COLO668 (cell line): ENCODE measurements around the gene MAPK10.
"Not testable (repeated sequence)": the region's sequence is repeated elsewhere in the genome, so short reads cannot be mapped to it uniquely, and the experiment has no call there.

Source experiments
- DNase-seq: peaks from one replicate; lab custom pipeline; 2025; ENCODE audit not compliant: unreplicated experiment; lab: John Stamatoyannopoulos, UW

MAPK10 gene

DNA sequence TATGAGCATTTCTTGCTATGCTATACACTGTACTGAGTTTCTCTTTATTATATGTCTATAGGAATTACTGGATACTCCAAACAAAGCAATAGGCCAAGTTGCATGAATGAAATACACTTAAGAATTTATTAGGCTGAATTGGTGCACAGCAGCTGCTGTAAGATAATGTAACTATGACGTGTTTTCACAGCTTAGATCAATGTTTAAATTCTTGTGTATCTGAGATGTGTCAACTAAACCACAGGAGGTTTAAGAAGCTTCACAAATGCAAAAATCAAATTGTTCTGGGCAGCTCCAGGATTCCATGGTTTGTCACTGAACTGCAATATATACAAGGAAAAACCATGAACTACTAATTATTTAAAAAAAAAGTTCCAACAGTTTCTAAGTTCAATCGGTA is 156.7 kb downstream of the MAPK10 start:
- DNase-seq: no peak

DNA sequence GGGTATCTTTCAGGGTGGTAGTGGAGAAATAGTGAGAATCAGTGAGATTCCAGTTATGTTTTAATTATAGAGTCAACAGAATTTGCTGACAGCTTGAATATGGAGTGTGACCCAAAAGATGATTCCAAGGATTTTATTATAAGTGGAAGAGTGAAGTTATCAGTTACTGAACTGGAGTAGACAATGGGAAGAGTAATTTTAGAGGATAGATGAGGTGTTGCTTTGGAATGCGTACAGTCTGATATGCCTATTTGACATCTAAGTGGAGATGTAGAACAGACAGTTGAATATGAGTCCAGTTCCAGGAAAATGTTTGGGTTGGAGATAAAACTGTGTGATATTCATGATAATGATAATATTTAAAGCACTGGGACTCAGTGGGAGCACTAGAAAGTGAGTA is 174.2 kb downstream of the MAPK10 start:
- no peak for DNase-seq

DNA sequence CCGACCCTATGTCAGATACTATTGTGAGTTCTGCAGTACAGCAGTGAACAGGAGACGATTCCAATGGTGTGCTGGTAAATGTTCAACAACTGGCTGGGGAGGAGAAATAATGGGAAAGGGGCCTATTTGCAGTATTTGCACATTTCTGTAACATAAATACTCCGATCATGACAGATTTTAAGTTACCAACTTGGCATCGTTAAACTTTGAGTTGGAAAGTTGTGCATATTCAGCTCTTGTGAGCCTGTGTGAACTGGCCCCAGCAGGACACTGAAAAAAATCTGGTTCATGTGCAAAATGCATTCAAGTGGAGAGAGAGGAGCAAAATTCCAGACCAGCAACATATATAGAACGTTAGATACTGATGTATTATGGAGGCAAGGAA is 175.0 kb downstream of the MAPK10 start:
- DNase-seq: no peak

DNA sequence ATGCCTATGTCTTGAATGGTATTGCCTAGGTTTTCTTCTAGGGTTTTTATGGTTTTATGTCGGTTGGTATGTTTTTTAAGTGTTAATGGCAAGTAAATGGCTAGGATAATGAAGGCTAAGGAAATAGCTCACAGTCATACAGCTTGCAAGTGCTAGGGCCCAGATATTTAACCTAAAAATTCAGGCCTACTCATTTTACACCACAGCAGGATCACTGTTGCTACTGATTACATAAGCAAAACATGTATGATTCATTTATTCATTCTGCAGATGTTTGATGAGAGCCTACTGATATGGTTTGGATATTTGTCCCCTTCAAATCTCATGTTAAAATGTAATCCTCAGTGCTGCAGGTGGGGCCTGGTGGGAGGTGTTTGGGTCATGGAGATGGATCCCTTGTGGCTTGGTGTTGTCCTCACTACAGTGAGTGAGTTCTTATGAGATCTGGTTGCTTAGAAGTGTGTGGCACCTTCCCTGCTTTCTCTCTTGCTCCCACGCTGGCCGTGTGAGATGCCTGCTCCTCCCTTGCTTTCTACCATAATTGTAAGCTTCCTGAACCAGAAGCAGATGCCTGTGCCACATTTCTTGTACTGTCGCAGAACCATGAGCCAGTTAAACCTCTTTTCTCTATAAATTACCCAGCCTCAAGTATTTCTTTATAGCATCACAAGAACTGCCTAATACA is 175.5 kb downstream of the MAPK10 start:
- no peak for DNase-seq

DNA sequence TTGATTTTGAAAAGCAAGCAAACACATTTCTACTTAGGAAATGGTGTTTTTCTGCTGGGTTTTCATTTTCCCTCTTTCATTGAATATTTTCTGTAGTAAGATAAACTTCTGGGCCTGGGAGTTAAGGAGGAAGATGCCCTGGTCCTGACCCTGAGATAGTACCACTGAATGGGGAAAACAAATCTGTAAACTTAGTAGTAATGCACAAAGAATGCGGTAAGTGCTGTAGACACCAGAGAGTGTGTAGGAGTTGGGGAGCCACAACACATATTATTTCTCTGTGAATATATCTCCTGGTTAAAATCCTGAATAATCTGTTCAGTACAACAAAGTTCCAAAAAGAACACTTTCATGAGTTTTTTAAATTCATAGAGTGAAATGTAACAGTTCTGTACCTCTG is 178.3 kb downstream of the MAPK10 start:
- no peak for DNase-seq

DNA sequence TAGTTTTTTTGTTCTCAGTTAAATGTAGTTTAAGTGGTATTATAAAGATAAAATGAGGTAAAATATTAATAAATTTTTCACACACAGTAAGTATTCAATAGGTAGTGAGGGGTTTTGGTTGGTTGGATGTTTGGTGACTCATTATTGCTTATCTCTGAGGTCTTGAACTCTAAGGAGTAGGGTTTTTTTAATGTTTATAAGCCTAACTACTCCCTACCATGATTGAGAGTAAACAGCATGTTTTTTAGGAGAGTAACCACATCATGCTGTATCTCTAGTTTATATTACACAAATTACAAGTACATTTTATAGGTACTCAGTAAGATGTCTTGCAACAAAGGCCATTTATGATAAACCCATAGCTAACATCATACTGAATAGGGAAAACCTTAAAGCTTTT is 181.6 kb downstream of the MAPK10 start:
- no peak for DNase-seq

DNA sequence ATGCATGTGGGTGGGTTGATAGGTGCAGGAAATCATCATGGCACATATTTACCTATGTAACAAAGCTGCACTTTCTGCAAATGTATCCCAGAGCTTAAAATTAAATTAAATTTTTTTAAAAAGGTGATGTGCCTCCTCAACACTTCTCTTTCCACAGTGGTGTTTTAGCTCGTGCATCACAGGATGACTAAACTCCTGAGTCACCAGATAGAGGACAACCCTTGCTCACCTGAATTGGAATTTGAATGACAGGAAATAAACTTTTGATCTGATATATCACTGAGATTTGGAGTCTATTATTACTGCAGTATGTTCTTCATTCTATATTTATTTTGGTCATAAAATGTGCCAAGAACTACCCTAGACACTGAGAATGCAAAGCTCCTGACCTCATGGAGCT is 185.3 kb downstream of the MAPK10 start:
- DNase-seq: no peak

DNA sequence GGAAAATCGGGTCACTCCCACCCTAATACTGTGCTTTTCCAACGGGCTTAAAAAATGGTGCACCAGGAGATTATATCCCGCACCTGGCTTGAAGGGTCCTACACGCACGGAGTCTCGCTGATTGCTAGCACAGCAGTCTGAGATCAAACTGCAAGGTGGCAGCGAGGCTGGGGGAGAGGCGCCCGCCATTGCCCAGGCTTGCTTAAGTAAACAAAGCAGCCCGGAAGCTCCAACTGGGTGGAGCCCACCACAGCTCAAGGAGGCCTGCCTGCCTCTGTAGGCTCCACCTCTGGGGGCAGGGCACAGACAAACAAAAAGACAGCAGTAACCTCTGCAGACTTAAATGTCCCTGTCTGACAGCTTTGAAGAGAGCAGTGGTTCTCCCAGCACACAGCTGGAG is 191.5 kb downstream of the MAPK10 start:
- DNase-seq: not testable (repeated sequence)

DNA sequence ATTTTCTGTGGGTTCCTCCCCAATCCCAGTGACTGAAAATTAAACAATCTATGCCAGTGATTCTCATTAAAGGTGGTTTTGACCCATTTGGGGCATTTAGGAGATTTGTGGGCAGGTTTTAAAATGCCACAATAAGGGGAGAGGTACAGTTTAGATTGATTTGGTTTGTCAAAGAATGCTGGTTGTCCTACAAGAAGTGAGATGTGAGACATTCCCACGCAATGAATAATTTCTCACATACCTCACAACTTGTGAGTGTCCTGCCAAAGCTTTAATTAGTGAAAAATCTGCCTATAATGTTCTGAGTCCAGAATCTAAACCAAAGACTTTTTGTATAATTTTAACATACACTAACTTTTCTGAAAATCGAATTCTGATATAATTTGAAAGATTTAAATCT is 199.4 kb downstream of the MAPK10 start:
- no peak for DNase-seq

DNA sequence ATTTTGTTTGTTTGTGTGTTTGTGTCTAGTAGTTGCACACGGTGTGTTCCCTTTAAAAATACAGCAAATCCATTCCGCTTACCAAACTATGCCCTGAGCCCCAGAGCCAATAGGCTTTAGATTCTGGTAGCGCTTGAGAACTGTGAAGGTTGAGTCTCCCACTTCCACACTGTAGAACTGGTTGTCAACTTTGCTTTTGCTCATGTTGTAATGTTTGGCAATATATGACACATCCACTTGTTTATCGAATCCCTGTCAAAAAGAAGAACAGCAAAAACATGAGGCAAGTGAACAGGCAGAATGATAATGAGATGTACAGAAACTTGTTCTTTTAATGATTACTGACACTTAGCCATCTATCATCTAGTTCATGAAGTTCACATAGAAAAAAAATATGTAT is 200.6 kb downstream of the MAPK10 start:
- no peak for DNase-seq

DNA sequence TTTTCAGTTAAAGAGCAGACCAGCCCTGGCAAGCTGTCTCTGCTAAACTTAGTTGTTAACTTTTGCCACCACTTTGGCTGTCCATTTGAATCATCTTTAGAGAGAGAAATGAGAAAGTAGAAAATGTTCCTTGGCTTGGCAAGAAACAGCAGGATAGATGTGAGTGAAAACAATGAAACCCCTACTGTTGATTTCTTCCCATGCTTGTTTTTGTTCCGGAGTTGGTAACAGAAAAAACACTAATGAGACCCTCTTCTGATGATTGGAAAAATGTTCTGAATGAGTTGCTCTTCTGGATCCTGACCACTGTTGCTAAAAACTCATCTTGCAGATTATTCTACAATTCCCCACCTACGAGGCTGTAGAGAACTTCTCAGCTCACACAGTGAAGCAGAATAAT is 203.3 kb downstream of the MAPK10 start:
- DNase-seq: no peak

DNA sequence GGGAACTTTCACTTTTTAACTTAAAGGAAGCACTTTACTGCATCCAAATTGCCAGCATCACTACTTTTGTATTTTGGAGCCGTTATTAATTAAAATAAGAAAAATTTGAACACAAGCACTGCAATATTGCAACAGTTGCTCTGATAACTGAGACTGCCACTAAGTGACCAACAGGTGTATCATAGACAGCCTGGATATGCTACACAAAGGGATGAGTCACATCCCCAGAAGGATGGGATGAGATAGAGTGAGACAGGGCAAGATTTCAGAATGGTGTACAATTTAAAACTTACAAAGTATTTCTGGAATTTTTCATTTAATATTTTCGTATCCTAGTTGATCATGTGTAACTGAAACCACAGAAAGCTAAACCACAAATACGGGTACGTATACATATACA is 204.1 kb downstream of the MAPK10 start:
- no peak for DNase-seq

DNA sequence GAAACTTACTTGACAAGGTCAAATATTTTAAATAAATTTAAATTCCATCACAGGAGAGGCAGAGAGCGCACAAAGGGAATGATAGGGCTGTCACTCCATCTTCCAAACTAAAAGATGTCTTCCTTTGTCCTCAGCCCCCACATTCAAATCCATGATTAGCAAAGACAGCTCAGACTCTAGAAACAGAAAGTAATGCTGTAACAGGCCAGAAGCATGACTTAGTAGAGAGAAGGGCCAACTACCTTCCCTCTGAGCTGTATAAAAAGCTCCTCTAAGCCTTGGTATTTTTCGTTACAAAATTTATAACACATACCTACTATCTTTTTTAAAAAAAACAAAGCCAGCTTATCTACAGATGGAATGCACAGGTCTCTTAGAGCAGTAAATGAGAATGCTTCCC is 207.4 kb downstream of the MAPK10 start:
- no peak for DNase-seq

DNA sequence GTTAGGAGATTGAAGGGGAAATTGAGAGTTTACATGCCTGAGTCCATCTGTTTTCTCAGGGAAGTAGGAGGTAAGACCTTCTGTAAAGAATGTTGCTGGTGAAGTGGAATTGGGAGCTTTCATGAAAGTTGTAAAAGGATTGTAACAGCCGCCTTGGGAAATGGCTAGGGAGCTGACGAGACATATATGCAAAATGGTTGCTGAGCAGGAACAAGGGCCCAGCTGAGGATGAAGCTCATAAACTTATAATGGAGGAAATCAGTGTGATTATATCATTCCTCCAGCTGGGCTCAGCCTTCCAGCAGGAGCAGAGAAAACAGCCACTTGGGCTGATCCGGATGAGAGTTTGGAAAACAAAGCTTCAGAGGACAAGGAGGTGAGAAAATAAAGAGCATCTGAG is 208.7 kb downstream of the MAPK10 start:
- DNase-seq: no peak

DNA sequence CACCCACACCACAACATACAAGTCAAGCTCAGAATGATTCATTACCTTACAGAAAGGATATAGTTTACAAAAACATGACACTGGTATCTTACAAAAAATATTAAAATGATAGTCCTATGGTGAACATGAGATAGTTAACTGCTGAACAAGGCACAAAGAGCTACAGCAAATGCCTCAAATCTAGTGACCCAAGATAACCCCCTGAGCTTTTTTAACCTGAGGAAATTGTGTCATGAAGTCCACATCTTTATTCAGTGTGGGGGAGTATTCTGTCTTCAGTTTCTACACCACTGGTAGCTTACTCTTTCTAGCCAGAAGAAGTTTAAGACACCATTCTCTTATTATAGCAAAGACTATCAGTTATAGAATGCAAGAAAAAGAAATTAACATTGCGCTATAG is 218.7 kb downstream of the MAPK10 start:
- no peak for DNase-seq

DNA sequence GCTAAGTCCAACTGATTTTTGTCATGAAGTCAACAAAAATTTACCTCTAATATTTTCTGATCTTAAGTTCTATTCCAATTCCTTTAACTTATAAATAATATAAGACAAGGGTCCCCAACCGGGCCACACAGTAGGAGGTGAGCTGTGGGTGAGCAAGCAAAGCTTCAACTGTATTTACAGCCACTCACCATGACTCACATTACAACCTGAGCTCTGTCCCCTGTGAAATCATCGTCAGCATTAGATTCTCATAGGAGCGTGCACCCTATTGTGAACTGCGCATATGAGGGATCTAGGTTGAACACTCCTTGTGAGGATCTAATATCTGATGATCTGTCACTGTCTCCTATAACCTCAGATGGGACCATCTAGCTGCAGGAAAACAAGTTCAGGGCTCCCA is 227.4 kb downstream of the MAPK10 start:
- no peak for DNase-seq

DNA sequence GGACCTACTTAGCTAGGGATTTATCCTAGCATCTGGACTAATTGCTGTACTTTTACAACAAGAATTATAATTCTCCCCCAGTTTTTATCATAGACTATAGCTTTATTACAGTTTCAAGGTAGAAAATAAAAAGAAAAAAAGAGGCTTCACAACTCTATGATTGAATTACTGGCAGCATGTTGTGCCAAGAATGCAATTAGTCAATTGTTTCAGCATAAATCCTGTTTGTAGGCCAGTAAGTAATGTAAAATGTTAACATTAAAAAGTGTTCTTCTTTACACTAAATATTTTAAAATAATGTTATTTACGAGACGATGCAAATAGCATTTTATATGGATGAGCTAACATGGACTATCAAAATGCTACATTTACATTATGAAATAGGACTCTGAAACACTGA is 228.4 kb downstream of the MAPK10 start:
- DNase-seq: no peak

DNA sequence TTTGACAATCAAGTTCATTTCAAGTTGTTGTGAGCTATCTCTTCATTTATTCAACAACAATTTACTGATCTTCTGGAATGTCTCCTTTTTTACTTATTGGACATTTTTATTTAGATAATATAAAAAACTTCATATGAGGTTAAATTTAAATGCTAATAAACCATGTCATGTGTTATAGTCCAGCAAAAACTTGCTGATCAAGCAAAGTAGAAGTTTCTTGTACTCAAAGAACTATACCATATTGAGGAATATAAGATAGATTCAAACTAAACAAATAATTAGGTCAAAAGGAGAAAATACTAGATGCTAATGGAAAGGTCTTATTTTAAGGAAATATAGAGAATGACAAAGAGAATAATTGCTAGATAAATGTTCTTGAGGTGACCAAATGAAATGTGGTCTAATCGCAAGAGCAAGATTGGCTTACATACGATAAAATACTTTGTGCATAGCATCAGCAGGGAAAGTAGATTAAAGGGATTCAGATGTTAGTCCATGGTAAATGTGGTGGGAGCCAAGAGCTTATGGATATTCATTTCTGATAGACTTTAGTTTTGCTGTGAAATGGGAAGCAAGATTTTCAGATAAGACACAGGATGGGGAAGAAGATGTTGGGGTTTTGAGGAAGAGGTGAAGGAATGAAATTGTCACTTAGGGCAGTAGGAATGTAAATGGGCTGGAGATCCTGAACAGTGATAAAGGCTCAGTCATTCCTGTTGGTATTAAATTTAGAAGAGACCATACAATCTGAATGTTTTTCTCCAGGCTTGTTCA is 229.5 kb downstream of the MAPK10 start:
- DNase-seq: no peak

DNA sequence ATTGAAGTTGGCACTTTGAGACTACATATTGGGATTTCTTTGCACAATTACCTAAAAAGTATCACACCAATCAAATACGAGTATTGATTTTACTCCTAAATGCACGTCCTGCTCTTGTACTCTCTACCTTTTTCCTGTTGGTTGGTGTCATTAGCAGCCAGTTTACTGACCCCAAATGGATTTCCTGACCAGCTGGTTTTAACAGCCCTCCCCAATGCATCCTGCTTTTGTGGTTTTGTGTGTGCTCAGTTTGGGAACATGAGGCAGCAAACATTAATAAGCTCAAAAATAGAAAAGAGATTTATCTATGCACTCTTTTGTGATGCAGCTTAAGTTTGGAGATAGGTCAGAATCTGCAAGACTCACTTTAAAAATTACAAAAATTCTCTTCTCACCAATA is 230.3 kb downstream of the MAPK10 start:
- no peak for DNase-seq

DNA sequence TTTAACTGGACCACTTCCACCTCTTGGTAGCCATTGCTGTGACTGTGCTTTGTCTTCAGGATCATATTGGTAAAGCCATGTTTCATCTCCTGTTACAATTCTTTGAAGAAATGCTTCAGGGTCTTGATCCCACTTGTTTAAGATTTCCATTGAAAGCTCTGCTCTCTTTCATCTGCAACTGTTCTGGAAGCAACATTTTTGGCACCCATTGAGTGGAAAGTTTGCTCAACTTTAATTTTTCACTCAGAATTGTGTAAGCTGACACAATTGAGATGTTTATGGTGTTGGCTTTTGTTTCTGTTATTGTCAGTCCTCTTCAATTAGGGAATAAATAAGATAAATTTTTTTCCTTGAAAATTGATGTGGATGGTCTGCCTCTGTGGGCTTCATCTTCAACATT is 237.4 kb downstream of the MAPK10 start:
- DNase-seq: no peak

DNA sequence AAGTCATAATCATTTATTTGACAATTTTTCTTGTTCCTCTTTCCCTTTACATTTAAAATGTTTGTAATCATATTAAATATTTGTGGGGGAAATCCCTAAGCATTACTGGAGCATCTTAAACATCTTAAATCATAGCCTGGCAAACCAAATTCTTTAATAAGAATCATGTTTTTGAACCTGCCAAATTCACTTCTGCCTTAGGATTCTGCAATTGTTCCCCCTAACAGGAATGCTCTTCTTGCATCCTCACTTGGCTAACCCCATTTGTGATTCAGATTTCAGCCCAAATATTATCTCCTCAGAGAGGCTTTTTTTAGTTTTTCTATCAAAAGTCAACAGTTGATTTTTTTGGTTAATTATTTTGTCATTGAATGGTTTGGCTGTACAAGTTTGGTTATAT is 241.1 kb downstream of the MAPK10 start:
- DNase-seq: no peak

DNA sequence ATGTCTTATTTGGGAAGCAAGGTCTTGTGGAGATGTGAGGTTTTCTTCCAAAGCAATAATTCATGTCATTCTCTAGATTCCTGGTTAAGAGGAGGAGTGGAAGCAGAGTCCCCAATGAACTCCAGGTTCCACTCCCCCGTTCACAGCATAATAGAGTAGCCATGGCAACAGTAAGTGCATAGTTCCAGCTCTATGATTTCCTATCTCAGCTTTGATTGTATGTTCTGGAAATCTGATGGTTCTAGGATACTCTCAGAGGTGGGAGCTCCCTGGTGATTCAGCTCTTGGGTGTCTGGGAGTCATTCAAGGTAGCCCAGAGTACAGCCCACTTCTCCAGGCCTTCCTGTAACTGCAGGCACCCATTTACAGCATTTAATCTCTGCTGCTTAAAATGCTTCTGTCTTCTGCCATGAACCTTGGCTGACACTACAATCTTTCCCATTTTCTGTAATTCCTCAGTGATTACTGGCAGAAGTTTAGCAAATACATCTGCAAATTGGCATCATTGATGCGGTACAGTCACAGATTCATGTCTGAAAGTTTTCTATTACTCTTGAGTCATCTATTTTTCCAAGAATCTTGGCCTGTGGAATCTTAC is 242.0 kb downstream of the MAPK10 start:
- DNase-seq: no peak

DNA sequence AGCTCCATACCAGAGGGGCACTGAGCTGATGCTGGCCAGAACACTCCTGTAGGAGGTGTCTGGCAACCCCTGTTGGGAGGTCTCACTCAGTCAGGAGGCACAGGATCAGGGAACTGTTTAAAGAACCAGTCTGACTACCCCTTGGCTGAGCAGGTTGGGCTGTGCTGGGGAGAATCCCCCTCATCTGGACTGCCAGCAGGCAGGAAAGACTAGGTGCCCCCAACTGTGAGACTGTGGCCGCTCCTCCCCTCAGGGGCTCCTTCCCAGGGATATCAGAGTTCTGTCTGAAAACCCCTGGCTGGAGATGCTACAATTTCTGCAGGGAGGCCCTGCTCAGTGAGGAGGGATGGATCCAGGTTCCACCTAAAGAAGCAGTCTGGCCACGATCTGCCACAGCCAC is 245.3 kb downstream of the MAPK10 start:
- DNase-seq: no peak
